K562 (cell line): ENCODE data around the gene MOK. TPM values are rescaled to one million over a fixed set of nuclear protein-coding genes. Genes with fewer than 3 reads are reported as not detected.
"Not testable (repeated sequence)": the region's sequence is repeated elsewhere in the genome, so short reads cannot be mapped to it uniquely, and the experiment has no call there.

Experiments used
- ATAC-seq: fragments of 200-7000 bp; cut with Tn5 transposase; 3 replicates; pipeline ENCODE4 v1.9.1; 2020; ENCODE audit warnings: moderate library complexity
- BruUV-seq: library from RNA; stranded (reverse); fragments of 400-500 nt; replicated peaks from 2 replicates; lab custom pipeline; 2021; lab: Mats Ljungman, UMichigan
- CTCF ChIA-PET: fragments of 300-600 bp; formaldehyde crosslinking; extraction: SDS; loops from one replicate; lab custom pipeline; 2021; ENCODE audit warnings: low intra/inter-chr PET ratio; lab: Yijun Ruan, JAX
- POLR2A ChIA-PET: fragments of 300-600, 350-650 bp; sonication (Branson Sonifier 250); formaldehyde crosslinking; extraction: SDS; loops from one replicate; lab custom pipeline; 2021; ENCODE audit warnings: antibody characterized with exemption, inconsistent platforms; lab: Yijun Ruan, JAX
- DNase-seq, 4 experiments: peaks; one replicate each; pipeline versions ENCODE4 v3.0.0 to v3.0.0-alpha.2; 2011 to 2018; ENCODE audit warnings: low spot score in 3 of 4, mixed read lengths in 3 of 4; ENCODE audit errors: extremely low read depth in 1 of 4
- FAIRE-seq: peaks from 2 replicates; lab custom pipeline; 2011; peaks lifted over from hg19 to GRCh38; lab: Jason Lieb, UNC
- H2AFZ ChIP-seq: 2 replicates; pipeline ENCODE4 v1.6.0; 2011; ENCODE audit warnings: low read depth, low read length, control low read depth, inconsistent platforms
- H3K27ac ChIP-seq: fragments of 200-600 bp; 3 replicates; pipeline ENCODE4 v1.8.0; 2011; ENCODE audit warnings: low read depth, mild to moderate bottlenecking, control low read depth, inconsistent platforms, low read length, moderate library complexity, mixed read lengths; ENCODE audit errors: extremely low read depth
- H3K27me3 ChIP-seq, 2 experiments: fragments of 300-600 bp in 1 of 2; 2 replicates in 1 of 2; 3 replicates in 1 of 2; pipeline versions ENCODE4 v1.6.0 to v1.8.0; 2011; ENCODE audit warnings: inconsistent platforms in 2 of 2, low read length in 2 of 2, mild to moderate bottlenecking in 1 of 2, mixed read lengths in 1 of 2, moderate library complexity in 1 of 2; ENCODE audit not compliant: control insufficient read depth in 2 of 2, insufficient read depth in 2 of 2
- H3K36me3 ChIP-seq: fragments of 300-600 bp; 3 replicates; pipeline ENCODE4 v1.8.0; 2011; ENCODE audit warnings: mild to moderate bottlenecking, low read length, inconsistent platforms; ENCODE audit not compliant: control insufficient read depth, insufficient read depth
- H3K4me1 ChIP-seq, 2 experiments: fragments of 200-600 bp in 1 of 2; replicated peaks in 1 of 2; 2 replicates in 1 of 2; 3 replicates in 1 of 2; pipeline versions ENCODE4 v1.5.1 to v1.8.0; 2011; ENCODE audit warnings: inconsistent platforms in 2 of 2, low read length in 2 of 2, mild to moderate bottlenecking in 1 of 2, mixed read lengths in 1 of 2, moderate library complexity in 1 of 2; ENCODE audit not compliant: control insufficient read depth in 2 of 2, insufficient read depth in 2 of 2
- H3K4me2 ChIP-seq: 2 replicates; pipeline ENCODE4 v1.6.1; 2011; ENCODE audit warnings: low read length, control low read depth, inconsistent platforms, mixed read lengths; ENCODE audit not compliant: insufficient read depth
- H3K4me3 ChIP-seq: fragments of 200-600 bp; sonication (generic), shearing (Covaris generic); 2 replicates; pipeline ENCODE4 v1.5.1; 2016; ENCODE audit warnings: control low read depth, inconsistent platforms
- H3K79me2 ChIP-seq: fragments of 200-600 bp; 3 replicates; pipeline ENCODE4 v1.8.0; 2011; ENCODE audit warnings: low read length, inconsistent platforms; ENCODE audit not compliant: control insufficient read depth, insufficient read depth
- H3K9ac ChIP-seq, 2 experiments: 2 replicates each; pipeline versions ENCODE4 v1.6.0 to v1.6.1; 2011; ENCODE audit warnings: low read depth in 2 of 2, low read length in 2 of 2, control low read depth in 1 of 2, inconsistent platforms in 1 of 2, mild to moderate bottlenecking in 1 of 2, mixed read lengths in 1 of 2; ENCODE audit not compliant: insufficient read depth in 1 of 2
- H3K9me1 ChIP-seq: one replicate; pipeline ENCODE4 v1.6.0; 2011; ENCODE audit warnings: inconsistent platforms, mild to moderate bottlenecking, low read length, moderate library complexity; ENCODE audit not compliant: control insufficient read depth, insufficient read depth
- H3K9me3 ChIP-seq: replicated peaks from 2 replicates; pipeline ENCODE4 v1.5.1; 2011; ENCODE audit warnings: low read depth, low read length, inconsistent platforms; ENCODE audit not compliant: control insufficient read depth, insufficient read depth
- H4K20me1 ChIP-seq: replicated peaks from 2 replicates; pipeline ENCODE4 v1.6.1; 2011; ENCODE audit warnings: low read length, inconsistent platforms, mixed read lengths; ENCODE audit not compliant: control insufficient read depth, insufficient read depth
- DACH1 ChIP-seq: fragments of 450-650 bp; IDR thresholded peaks from 2 replicates; pipeline ENCODE4 v1.6.1; 2018; ENCODE audit not compliant: partially characterized antibody
- FIP1L1 ChIP-seq: fragments of 200-400 bp; formaldehyde crosslinking; IDR thresholded peaks from 2 replicates; pipeline ENCODE4 v1.6.1; 2018; ENCODE audit warnings: mild to moderate bottlenecking, low read depth, low read length; ENCODE audit not compliant: poor library complexity, severe bottlenecking
- GABPB2 ChIP-seq: fragments of 250-450 bp; sonication (Bioruptor Pico); conservative IDR thresholded peaks from 2 replicates; pipeline ENCODE4 v1.5.1; 2021; ENCODE audit warnings: mild to moderate bottlenecking
- NUFIP1 ChIP-seq: fragments of 450-650 bp; IDR thresholded peaks from 2 replicates; pipeline ENCODE4 v1.6.1; 2018; ENCODE audit not compliant: partially characterized antibody
- PML ChIP-seq: IDR thresholded peaks from 2 replicates; pipeline ENCODE4 v1.6.1; 2012; ENCODE audit warnings: low read length, inconsistent platforms
- PPARD ChIP-seq: fragments of 250-450 bp; sonication (Bioruptor Pico); IDR thresholded peaks from 2 replicates; pipeline ENCODE4 v1.8.0; 2022; ENCODE audit warnings: inconsistent platforms, mild to moderate bottlenecking, moderate library complexity
- SIN3B ChIP-seq: fragments of 450-650 bp; IDR thresholded peaks from 2 replicates; pipeline ENCODE4 v1.6.1; 2017; ENCODE audit warnings: low read depth, mild to moderate bottlenecking, moderate library complexity
- ZNF197 ChIP-seq: fragments of 200-800 bp; sonication (Bioruptor generic); IDR thresholded peaks from 2 replicates; pipeline ENCODE4 v1.6.1; 2016; ENCODE audit warnings: low read depth, missing genetic modification characterization, missing compliant biosample characterization
- WGBS: fragments of 100-300 bp; shearing (Covaris generic); methylation state at CpG from one replicate; pipeline ENCODE4 v1.1.6; 2016; ENCODE audit warnings: low coverage, mixed read lengths; ENCODE audit not compliant: insufficient coverage; ENCODE audit errors: missing lambda C conversion rate; 5-methylcytosine and 5-hydroxymethylcytosine counted together
- in situ Hi-C: fragments of 300-500 bp; cut with MboI; formaldehyde crosslinking; loops from 4 replicates; pipeline ENCODE4 v1.15.0; 2018; ENCODE audit warnings: inconsistent platforms, mixed read lengths
- intact Hi-C: fragments of 100-400 bp; cut with micrococcal nuclease; formaldehyde crosslinking; loops from 2 replicates; pipeline ENCODE4 v1.14.2; 2022
- polyA plus RNA-seq, 8 experiments: library from polyadenylated mRNA; depleted of rRNA in 4 of 8; stranded (reverse) in 5 of 8; unstranded in 3 of 8; fragments of >200 nt; fragmentation: Nextera tagmentation in 2 of 8; fragmentation: Illumina TruSeq in 1 of 8; extraction: Ambion mirVana in 2 of 8; extraction: Trizol in 1 of 8; gene quantifications; 2 replicates each; pipeline versions ENCODE4 v1.2.1 to v1.2.3, GENCODE V29; 2011 to 2014; ENCODE audit warnings: inconsistent platforms in 1 of 8, missing spikeins in 1 of 8
- total RNA-seq, 7 experiments: library from RNA; depleted of rRNA in 6 of 7; stranded (reverse); fragments of >200 nt in 6 of 7; fragmentation: Illumina TruSeq in 2 of 7; extraction: Trizol in 2 of 7; gene quantifications; 2 replicates each; pipeline versions ENCODE4 v1.2.1 to v1.2.3, GENCODE V29; 2011 to 2021; ENCODE audit warnings: low replicate concordance in 1 of 7
- TF ChIP-seq, protein P1 (sequence below), 2 experiments: IDR thresholded peaks; 2 replicates each; pipeline ENCODE4 v1.6.1; 2012; ENCODE audit warnings: improper control_type of control experiment in 2 of 2, low read depth in 2 of 2, low read length in 2 of 2, borderline replicate concordance in 1 of 2

MOK gene
- total and polyA plus RNA-seq, 9 of the 15 experiments (the other 6 are each of a cell fraction or from before 2014, with no cell fraction given), result 1.3 to 8.4 (median 5.3) TPM

- Histone ChIP-seq H3K9me1 (no peaks in the 10 kb centered on the region), H4K20me1 (no peaks in the 10 kb centered on the region), H3K4me1 (no peaks in the 10 kb centered on the region), H3K27ac (no peak overlapping the region), H3K4me2 (no peak overlapping the region), H3K4me3 (no peak overlapping the region), H3K9ac (no peak overlapping the region), H3K27me3 (no peaks in the 10 kb centered on the region), H3K36me3 (peaks cover 57% of the 10 kb centered on the region; the same call in 2 of the 3 replicates), H3K79me2 (no peaks in the 10 kb centered on the region), H3K9me3 (no peaks in the 10 kb centered on the region), H2AFZ (no peak overlapping the region)
- BruUV-seq, result no TSS peak
- TF ChIP-seq ZNF197 (CRISPR knock-in tag) (no peak), NUFIP1 (no peak), SIN3B (no peak), DACH1 (no peak), FIP1L1 (no peak), PPARD (CRISPR knock-in tag) (no peak), PML (no peak), GABPB2 (CRISPR knock-in tag) (no peak)
- TF ChIP-seq, protein P1, sequence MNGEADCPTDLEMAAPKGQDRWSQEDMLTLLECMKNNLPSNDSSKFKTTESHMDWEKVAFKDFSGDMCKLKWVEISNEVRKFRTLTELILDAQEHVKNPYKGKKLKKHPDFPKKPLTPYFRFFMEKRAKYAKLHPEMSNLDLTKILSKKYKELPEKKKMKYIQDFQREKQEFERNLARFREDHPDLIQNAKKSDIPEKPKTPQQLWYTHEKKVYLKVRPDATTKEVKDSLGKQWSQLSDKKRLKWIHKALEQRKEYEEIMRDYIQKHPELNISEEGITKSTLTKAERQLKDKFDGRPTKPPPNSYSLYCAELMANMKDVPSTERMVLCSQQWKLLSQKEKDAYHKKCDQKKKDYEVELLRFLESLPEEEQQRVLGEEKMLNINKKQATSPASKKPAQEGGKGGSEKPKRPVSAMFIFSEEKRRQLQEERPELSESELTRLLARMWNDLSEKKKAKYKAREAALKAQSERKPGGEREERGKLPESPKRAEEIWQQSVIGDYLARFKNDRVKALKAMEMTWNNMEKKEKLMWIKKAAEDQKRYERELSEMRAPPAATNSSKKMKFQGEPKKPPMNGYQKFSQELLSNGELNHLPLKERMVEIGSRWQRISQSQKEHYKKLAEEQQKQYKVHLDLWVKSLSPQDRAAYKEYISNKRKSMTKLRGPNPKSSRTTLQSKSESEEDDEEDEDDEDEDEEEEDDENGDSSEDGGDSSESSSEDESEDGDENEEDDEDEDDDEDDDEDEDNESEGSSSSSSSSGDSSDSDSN (IDR thresholded peaks at IDR 0.05; ENCODE audit: borderline replicate concordance in 1 of 2, low read depth in 2 of 2, low read length in 2 of 2), result no peak
- POLR2A ChIA-PET, result no interaction called here
- WGBS, result 100% methylated on average over 3 of the region's 4 CpGs
- in situ Hi-C loops, result no loop called here
- DNase-seq (no peak), ATAC-seq (no peak), FAIRE-seq (no peak)
- intact Hi-C loops, result no loop called here
- CTCF ChIA-PET, result no interaction called here
Measured at GRCh38 chr14:102352213-102352612, 47.2 kb upstream of the MOK start.

DNA sequence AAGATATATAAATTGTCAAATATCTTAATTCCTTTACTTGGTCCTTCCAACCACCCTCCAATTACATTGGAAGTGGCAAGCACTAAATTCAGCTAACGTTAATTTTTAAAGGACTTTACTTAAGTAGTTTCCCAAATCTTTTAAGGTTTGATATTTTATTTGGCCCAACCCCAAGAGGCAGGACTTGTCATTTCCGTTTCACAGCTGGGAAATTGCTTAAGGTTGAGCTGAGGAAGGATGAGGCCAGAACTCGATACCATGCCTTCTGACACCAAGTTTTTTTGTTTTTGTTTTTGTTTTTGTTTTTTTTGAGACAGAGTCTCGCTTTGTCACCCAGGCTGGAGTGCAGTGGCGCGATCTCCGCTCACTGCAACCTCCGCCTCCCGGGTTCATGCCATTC lies 46.6 kb upstream of the MOK start:
- H3K36me3 ChIP-seq, result peaks cover 55% of the 10 kb centered on the region
- in situ Hi-C loops, H3K79me2 ChIP-seq, H3K27me3 ChIP-seq, H3K4me3 ChIP-seq, H3K4me1 ChIP-seq, H3K9me1 ChIP-seq, H3K9ac ChIP-seq, H3K27ac ChIP-seq, FAIRE-seq, H4K20me1 ChIP-seq, H3K4me2 ChIP-seq, H3K9me3 ChIP-seq, DNase-seq, H2AFZ ChIP-seq, intact Hi-C loops, CTCF ChIA-PET, ATAC-seq, BruUV-seq, POLR2A ChIA-PET: not testable (repeated sequence)
- 89% methylated on average over 7 of the region's 9 CpGs for WGBS
